NCI-H2171 (cell line): ENCODE measurements around the gene ARL8A.
"Not testable (repeated sequence)": the region's sequence is repeated elsewhere in the genome, so short reads cannot be mapped to it uniquely, and the experiment has no call there.

Experiments
- DNase-seq: peaks from one replicate; lab custom pipeline; 2025; lab: John Stamatoyannopoulos, UW

ARL8A gene

DNA sequence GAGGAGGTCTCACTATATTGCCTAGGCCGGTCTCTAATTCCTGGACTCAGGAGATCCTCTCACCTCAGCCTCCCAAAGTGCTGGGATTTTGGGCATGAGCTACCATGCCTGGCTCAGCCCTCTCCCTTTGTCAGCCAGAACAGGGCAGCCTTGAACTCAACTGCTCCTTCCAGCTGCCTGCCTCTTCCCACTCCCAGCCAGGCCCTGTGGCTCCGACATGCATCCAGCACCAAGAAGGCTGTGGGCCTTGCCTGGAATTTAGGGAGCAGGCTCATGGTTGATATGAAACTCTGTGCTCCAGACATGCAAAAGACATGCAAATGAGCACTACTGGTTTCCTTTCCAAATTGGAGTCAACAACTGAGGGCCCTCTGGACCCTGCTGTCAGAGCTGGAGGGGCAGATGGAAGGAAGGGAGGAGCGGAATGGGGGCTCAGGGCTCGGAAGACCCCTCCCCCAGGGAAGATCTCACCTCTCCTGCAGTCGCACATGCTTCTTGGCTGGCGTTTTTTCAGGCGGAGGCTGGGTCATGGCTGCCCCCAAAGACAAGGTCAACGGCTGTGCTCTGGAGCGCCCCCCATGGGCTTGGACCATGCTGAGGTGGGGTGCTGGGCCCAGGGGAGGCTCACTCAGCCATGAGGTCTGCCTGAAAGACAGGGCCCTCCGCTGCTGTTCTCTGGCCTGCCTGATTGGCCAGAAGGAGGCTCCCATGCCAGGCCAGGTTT is 14.4 kb upstream of the ARL8A start:
- DNase-seq, result no peak

DNA sequence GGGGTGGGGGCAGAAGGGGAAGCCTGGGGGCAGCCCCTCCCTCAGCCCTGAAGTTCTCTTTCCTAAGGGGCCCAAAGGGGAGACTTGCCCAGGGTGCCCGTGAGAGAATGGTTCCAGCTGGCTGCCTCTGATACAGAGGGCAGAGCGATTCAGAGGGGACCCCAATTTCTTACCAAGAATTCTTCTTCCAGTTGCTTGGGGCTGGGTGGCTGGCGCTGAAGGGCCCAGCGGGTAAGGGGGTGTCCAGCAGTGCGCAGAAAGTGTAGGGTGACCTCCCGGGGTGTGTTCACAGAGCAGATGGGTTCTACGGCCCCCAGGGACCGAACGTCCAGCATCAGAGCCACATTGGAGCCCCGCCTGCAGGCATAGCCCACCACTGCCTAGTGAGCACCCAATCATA is 13.4 kb upstream of the ARL8A start:
- no peak for DNase-seq

DNA sequence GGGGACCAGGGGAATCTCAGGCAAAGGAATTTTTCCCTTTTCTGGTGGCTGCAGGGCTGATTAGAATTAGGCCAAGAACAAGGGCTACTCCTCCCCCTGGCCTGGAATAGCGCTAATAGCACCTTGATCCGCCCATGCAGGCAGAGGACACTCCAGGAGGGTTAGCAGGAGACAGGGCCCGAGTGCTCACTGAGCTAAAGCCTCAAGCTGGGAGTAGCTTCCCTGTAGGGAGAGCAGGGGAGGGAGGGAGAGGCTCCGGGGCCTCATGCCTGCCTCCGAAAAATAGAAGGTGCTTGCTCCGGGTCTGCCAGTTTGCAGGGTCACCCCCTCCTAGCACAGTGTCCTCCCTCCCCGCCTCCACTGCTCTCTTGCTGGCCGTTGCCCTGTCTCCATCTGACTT is 12.1 kb upstream of the ARL8A start:
- DNase-seq, result no peak

DNA sequence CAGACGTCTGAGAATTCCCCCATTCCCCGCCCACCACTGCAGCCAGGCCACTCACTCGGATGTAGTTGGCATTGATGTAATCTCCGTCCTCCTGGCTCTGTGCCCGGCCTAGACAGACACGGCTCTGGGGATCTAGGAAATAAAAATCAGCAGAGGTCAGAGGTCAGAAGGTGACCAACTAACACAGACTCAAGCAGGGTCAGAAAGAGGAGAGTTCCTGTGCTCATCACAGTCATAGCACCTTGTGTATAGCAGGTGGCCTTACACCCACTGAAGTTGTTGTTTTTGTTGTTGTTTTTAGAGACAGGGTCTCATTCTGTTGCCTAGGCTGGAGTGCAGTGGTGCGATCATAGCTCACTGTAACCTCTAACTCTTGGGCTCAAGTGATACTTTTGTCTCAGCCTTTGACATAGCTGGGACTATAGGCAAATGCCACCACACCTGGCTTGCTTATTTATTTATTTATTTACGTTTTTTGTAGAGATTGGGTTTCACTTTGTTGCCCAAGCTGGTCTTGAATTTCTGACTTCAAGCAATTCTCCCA is 11.0 kb upstream of the ARL8A start:
- no peak for DNase-seq

DNA sequence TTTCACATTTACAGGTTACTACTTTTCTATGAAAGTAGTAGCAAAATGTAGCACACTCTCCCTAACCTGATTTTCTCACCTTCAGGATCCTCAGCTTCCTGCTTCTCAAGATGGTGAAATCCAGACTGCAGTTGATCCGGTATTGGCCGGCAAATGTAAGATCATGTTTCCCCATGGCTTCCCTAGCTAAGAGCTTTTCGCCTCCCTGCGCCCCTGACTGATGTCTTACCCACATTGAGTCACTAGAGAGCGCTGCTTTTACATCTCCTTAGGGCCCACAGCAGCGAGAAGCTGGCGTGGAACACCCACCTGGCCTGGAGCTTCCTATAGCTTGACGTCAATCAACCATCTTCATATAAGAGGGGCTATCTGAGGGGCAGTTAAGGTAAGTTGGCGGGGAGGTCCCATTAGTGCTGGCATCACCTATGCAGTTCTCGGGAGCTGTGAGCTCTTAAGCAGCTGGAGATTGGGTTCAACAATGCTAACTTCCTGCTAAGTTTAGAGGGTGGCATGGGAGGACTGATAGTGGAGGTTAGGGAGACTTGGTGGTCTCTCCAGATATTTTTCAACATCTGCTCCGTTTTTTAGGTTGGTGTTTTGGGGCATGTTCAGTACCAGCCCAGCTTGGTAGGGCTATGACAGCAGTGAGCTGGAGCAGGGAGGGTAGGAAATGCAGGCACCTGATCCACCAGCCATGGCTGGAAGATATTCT is 10.4 kb upstream of the ARL8A start:
- no peak for DNase-seq

DNA sequence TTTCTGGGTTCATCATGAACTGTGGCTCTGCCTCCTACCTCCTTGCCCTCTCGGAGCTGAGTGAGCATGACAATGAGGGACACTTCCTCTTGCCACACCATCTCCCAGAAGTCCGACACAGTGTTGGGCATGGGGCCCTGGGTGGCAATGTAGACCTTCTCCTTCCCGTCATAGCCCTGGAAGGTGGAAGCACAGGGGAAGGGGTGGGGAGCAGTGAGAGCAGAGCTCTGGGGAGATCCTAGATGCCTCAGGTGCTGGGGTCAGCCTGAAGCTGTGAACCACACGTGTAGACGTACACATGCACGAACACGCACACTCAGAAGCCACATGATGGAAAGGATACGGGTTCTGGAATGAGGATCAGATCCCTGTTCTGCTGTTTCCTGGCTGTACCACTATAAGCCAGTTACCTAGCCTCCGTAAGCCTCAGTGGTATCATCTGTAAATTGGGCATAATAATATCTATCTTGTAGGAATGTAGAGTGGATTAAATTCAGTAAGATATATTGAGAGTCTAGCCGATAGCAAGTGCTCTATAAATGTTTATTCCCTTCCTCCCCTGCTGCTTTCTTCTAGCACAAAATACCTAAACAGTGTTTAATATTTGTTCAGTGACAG is 9.7 kb upstream of the ARL8A start:
- DNase-seq, result no peak

DNA sequence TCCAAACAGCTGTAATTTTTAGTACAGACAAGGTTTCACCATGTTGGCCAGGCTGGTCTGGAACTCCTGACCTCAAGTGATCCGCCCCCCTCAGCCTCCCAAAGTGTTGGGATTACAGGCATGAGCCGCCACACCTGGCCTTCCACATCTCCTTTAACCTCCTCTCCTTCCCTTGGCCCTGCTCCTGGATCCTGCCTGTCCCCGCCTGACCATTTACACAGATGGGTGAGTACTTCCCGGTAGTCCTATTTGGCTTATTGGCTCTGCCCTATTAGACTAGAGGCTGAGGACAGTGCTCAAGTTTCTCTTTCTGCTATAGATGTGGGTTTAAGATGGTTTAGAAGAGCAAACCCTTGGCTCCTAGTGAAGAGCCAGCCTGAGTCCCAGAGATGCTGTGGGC is 8.7 kb upstream of the ARL8A start:
- DNase-seq, result no peak

DNA sequence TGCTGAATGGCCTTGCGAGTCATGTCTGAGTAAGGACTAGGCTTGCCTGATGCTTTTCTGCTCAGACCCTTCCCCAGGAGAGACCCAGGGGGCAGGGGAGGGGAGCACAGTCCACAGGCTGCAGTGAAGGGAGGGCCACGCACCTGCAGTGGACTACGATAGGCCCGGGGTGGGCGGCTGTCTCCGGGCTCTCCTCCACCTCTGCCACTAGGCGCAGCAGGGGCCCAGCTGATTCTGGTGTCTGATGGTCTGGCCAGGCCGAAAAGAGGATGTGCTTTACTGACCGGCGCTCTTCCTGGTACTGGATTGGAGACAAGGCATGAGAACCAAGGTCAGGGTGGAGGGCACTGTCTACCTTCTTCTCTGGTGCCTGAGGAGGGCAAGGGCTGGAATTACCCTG is 7.9 kb upstream of the ARL8A start:
- DNase-seq, result no peak

DNA sequence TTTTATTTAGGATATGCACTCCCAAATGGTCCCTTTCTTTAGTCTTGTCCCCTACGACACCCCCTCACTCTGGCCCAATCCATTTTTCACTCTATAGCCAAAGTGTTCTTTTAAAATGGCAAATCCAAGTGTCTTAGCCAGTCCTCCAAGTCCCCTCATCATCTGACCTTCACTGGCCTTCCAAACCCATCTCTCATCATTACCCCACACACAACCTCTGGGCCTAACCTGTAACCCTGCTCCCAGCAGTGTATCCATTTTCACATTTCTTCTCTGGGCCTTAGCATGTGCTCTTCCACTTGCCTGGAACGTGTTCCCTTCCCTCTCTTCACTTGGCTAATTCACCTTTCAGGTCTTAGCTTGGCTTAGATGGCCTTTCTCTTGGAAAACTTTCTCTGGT is 6.5 kb upstream of the ARL8A start:
- DNase-seq, result no peak

DNA sequence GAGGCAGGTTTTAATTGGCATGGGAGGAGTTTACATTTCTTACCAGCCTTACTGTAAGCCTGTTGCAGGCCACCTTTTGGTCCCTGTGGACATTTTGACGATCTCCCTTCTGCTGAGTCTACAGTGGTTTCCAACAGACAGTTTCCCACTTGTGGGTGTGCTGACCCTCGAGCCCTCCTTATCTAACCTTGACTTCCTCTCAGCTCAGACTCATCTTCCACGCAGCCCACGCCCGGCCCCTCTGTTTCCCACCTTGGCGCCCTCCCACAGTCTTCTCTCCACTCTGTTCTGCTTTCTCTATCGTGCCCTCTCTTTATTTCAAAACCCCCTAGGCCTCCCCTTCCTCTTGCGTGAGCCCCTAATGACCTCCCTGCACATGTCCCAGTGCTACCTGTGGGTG is 6.1 kb upstream of the ARL8A start:
- DNase-seq, result no peak

DNA sequence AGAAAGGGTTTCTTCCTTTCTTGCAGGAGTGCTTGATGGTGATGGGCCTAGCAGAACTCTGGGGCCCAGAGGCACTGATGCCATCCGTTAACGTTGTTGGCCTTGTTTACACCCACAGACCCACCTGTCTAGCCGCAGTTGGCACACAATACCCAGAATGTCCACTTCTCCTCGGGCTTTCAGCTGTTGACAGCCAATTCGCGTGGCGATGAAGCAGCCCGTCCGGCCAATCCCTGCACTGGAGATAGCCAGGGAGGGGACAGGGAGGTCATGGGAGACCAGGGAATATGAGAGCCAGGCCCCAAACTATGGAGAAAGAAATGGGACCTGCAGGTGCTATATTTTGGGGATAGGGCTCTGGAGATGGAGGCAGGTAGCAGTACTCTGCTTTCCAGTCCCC is 5.7 kb upstream of the ARL8A start:
- DNase-seq, result no peak

DNA sequence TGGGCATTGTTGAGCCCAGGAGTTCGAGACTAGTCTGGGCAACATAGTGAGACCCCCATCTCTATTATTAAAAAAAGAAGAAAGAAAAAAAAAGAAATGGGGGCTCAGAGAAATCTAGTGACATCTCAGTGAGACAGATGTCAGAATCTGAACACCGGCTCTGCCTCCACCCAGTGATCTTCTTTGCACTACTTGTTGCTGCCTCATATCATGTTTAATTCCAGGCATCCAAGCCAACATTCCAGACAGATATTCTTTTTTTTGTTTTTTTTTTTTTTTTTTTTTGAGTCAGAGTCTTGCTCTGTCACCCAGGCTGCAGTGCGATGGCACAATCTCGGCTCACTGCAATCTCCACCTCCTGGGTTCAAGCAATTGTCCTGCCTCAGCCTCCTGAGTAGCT is 5.0 kb upstream of the ARL8A start:
- DNase-seq, result no peak

DNA sequence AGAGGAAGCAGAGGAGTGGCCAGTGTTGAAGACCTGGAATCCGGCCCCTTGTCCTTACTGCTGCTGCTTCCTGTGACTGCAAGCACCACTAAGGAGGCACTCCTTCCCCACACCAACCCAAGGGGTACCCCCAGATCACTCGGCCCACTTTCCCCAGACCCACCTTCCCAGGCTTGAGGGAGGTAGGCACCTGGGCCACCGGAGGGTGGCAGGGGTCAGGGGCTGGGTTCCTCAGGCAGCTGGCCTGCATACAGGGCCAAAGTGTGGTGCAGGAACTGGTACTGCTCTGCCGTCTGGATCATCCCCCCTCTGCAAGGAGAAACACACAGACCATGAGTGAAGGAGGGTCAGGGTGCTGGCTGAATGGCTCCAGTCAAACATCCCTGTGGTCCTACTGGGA is 3.9 kb upstream of the ARL8A start:
- DNase-seq, result no peak

DNA sequence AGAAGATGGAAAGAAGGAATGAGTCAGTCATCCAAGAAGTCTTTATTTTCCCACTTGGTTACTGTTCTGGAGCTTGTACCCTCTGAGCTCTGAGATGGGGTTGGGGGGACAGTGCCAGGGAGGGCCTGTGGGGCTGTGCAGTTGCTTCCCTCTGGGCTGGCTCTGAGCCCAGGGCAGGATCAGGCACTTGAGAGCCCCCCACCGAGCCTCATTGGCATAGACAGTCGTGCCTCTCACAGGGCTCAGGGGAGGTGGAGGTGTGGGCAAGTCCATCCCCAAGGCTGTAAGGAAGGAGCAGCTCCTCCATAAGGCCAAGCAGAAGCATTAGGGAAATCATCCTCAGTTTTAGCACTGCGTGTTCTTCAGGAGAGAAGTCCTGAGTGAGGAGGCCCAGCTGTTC is 2.5 kb upstream of the ARL8A start:
- no peak for DNase-seq

DNA sequence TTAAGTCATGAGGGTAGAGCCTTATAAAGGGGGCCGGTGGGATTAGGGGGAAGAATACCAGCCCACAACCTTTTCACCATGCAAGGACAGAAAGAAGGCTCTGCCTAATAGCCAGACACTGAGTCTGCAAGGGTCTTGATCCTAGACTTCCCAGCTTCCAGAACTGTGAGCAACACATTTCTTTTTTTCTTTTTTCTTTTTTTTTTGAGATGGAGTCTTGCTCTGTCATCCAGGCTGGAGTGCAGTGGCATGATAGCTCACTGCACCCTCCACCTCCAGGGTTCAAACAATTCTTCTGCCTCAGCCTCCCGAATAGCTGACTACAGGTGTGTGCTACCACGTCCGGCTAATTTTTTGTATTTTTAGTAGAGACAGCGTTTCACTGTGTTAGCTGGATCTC is 1.7 kb upstream of the ARL8A start:
- DNase-seq, result no peak

DNA sequence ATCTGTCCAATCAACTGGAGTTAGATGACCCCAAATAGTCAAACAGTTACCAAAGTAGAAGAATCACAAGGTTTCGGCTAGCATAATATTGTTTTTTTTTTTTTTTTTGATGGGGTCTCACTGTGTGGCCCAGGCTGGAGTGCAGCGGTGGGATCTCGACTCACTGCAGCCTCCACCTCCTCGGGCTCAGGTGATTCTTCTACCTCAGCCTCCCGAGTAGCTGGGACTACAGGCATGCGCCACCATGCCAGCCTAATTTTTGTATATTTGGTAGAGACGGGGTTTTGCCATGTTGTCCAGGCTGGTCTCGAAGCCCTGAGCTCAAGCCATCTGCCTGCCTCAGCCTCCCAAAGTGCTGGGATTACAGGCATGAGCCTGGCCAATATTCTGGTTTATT is 1.2 kb upstream of the ARL8A start:
- not testable (repeated sequence) for DNase-seq

DNA sequence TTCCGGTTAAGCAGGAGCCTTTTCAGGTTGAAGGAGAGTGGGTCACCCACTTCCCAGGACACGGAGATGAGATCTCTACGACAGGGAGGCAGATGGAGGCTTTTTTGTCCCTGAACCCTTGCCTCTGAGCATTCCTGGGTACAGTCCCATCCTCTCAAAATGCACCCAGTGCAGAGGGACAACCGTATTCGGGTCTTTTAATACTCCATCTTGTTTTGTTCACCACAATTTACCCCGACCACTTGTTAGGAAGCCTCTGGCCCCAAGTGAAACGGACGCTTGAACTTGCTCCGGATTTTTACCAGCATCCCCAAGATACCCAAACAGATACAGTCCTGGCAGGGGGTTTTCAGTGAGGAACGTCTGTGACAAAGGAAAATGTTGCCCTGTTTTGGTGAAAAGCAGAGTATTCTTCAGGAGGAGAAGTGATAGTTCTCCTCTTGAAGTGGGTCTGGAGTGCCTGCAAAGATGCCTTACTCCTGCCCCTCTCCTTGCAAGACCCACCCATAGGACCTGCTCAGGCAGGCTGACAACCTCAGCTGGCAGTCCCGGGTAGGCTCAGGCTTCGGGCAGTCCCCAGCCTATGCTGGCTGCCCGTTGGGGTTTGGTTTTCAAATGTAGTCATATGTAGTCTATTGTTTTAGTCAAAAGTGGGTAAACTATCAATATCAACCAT is 669 bp upstream of the ARL8A start:
- no peak for DNase-seq

DNA sequence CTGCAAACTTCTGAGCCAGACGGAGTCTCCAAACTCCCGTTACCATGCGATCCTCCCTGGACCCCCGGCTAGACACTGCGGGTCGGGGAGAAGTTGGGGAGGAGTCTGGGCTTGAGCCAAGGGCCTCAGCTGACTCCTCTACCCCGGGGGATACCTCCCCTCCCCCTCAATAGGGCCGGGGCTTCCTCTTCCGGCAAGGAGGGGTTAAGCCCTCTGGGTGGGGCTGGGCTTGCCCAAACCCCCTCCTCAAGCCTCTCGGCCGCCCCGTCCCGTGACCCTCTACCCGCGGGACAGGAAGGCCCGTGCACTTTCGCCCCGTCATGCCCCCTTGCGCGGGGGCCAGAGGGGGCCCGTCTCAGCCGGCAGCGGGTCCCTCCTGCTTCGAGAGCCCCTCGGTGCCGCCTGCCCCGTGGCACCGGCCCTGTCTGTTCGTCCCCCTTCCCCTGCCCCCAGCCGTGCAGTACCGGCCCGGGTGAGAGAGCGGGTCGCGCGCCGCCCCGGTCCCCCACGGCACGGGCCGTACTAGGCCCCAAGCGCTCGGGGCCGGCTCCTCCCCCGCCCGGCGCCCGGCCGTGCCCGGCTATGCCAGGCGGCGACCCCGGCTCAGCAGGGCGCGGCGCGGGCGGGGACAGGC is 652 bp downstream of the ARL8A start:
- DNase-seq, result no peak

DNA sequence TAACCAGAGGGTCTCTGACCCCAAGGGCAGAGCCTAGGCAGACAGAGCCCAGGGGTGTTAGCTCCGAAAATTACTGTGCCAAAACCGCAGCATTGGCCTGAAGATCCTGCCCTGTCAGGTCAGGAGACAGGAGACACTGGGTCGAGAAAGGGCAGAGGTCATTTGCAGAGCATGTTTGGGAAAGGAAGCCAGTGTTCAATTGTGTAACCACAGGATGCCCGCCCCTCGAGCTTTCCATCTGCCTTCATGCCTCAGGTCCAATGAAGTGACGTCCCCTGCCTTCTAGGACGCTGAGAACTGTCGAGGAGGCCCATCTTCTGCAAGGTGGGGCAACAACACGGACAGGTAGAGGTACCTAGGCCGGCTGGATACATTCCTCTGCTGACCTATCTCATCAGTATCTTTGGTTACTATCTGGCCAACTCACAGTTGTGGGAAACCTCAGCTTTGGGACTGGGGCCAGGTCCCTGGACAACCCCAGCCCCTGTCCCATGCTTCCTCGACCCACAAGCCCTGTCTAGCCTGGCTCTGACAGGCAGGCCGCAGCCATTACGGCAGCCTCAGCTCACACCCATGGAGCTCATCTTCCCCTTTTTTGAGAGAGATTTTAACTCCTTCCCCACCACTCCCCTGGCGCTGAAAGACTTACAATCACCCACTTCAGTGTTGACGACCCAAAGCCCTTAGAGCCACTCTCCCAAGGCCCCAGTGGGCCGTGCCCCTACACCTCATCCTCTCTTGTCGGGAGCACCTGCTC is 1.3 kb downstream of the ARL8A start:
- DNase-seq, result no peak

DNA sequence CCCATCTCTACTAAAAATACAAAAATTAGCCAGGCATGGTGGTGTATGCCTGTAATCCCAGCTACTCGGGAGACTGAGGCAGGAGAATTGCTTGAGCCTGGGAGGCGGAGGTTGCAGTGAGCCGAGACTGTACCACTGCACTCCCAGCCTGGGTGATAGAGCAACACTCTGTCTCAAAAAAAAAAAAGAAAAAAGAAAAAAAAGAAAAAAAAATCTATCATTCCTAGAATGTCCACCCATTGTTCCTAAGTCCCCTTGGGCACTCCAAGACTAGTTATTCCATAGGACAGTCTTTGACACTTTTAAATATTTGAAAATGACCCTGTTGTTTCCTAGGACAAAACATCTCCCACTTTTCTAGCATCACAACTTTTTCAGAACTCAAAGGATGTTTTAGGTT is 3.1 kb downstream of the ARL8A start:
- not testable (repeated sequence) for DNase-seq

DNA sequence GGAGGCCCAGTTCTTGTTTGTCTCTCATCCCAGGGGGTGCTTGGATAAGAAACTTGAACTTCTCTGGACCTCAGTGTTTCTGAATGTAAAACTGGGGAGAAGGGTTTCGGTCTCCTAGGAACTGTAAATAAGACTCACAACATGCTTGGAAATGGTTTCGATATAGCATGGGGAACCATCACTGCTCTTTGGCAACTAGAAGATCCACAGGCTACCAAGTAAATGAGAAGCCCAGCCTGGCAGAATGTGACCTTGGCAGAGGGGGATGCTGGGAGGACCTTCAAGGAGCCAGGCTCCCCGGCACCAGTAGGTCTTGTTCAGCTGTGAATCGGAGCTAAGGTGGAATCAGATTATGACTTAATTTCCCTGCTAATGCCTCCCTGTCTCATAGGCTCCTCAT is 3.7 kb downstream of the ARL8A start:
- DNase-seq, result no peak
